ENCODE results near the gene DENND2A. TPM values are rescaled to one million over a fixed set of nuclear protein-coding genes. Genes with fewer than 3 reads are reported as not detected.

Gene DENND2A
- total RNA-seq, 1 experiment from 2014 or later: 10.0 TPM

GRCh38 chr7:140484479-140484878 is 156.1 kb downstream of the DENND2A start:
- peak overlapping the region; percentile 91 for H3K27ac Mint-ChIP-seq
- POLR2A ChIA-PET: no interaction called here
- H3K4me1 Mint-ChIP-seq: peaks cover 49% of the 10 kb centered on the region
- H3K36me3 Mint-ChIP-seq: no peaks in the 10 kb centered on the region
- no peaks in the 10 kb centered on the region for H3K9me3 Mint-ChIP-seq
- DNase-seq (ENCODE audit: low spot score): no peak
- TF ChIP-seq, protein P1, sequence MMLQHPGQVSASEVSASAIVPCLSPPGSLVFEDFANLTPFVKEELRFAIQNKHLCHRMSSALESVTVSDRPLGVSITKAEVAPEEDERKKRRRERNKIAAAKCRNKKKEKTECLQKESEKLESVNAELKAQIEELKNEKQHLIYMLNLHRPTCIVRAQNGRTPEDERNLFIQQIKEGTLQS (CRISPR knock-in tag; conservative IDR thresholded peaks at IDR 0.05): no peak
- no peak for TF ChIP-seq TEAD1 (CRISPR knock-in tag; IDR thresholded peaks at IDR 0.05)
- TF ChIP-seq TCF7 (CRISPR knock-in tag; IDR thresholded peaks at IDR 0.05; ENCODE audit: low read depth): no peak
- no peak for TF ChIP-seq CREB1 (CRISPR knock-in tag; IDR thresholded peaks at IDR 0.05)
- no peak for TF ChIP-seq FOXJ3 (CRISPR knock-in tag; IDR thresholded peaks at IDR 0.05; ENCODE audit: borderline replicate concordance)
- no peak for TF ChIP-seq PRRX2 (CRISPR knock-in tag; IDR thresholded peaks at IDR 0.05)
- no peak for TF ChIP-seq JAZF1 (CRISPR knock-in tag; IDR thresholded peaks at IDR 0.05)
- TF ChIP-seq, protein P2, sequence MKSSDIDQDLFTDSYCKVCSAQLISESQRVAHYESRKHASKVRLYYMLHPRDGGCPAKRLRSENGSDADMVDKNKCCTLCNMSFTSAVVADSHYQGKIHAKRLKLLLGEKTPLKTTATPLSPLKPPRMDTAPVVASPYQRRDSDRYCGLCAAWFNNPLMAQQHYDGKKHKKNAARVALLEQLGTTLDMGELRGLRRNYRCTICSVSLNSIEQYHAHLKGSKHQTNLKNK (CRISPR knock-in tag; IDR thresholded peaks at IDR 0.05): no peak
- no peaks in the 10 kb centered on the region for H3K27me3 Mint-ChIP-seq (ENCODE audit: low read depth)
- H3K4me3 Mint-ChIP-seq: peak overlapping the region; percentile 20
- CTCF ChIA-PET: no interaction called here
- peak; percentile 47 for ATAC-seq

GRCh38 chr7:140479739-140480084 is 160.9 kb downstream of the DENND2A start:
- POLR2A ChIA-PET: interaction anchor here (0.6 kb wide), 1 partner anchor 252 kb away, joined by 3 read pairs; no protein-coding TSS in a partner anchor

GRCh38 chr7:140479062-140479738 is 161.4 kb downstream of the DENND2A start, which contains the start of gene MKRN1:
MKRN1 (minus strand) TSS chr7:140479505; CDS start chr7:140479344, 161 bp downstream.
- CTCF ChIA-PET: interaction anchor here (1.7 kb wide), 1 partner anchor 162 kb away, joined by 5 read pairs; the partner anchor contains the start of gene DENND2A
- Mint-ChIP-seq H3K4me1 (peaks cover 50% of the 10 kb centered on the region), H3K4me3 (peak within 1 kb of the TSS; percentile 97), H3K9me3 (no peaks in the 10 kb centered on the region), H3K27ac (peak within 1 kb of the TSS; percentile 100), H3K27me3 (ENCODE audit: low read depth) (no peaks in the 10 kb centered on the region), H3K36me3 (no peaks in the 10 kb centered on the region)
- DNase-seq (ENCODE audit: low spot score): peak; percentile 98
- POLR2A ChIA-PET: interaction anchor here (0.6 kb wide), 1 partner anchor 252 kb away, joined by 3 read pairs; no protein-coding TSS in a partner anchor
- ATAC-seq: peak; percentile 94
- TF ChIP-seq ZBTB21 (CRISPR knock-in tag; IDR thresholded peaks at IDR 0.05; ENCODE audit: borderline replicate concordance): no peak
- TF ChIP-seq, protein P3, sequence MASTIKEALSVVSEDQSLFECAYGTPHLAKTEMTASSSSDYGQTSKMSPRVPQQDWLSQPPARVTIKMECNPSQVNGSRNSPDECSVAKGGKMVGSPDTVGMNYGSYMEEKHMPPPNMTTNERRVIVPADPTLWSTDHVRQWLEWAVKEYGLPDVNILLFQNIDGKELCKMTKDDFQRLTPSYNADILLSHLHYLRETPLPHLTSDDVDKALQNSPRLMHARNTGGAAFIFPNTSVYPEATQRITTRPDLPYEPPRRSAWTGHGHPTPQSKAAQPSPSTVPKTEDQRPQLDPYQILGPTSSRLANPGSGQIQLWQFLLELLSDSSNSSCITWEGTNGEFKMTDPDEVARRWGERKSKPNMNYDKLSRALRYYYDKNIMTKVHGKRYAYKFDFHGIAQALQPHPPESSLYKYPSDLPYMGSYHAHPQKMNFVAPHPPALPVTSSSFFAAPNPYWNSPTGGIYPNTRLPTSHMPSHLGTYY (CRISPR knock-in tag; IDR thresholded peaks at IDR 0.05): no peak
- TF ChIP-seq RORB (CRISPR knock-in tag; IDR thresholded peaks at IDR 0.05): no peak
- peak; percentile 53; the same call in 1 of the 2 replicates for TF ChIP-seq NFYB (CRISPR knock-in tag; conservative IDR thresholded peaks at IDR 0.05; ENCODE audit: low read depth)
- 0 out of 2 replicates have a peak, but pooled peaks have one; percentile 18 for TF ChIP-seq CREM (CRISPR knock-in tag; IDR thresholded peaks at IDR 0.05)
- no peak for TF ChIP-seq JAZF1 (CRISPR knock-in tag; IDR thresholded peaks at IDR 0.05)
- peak; percentile 39; the same call in 1 of the 2 replicates for TF ChIP-seq TEAD4 (CRISPR knock-in tag; IDR thresholded peaks at IDR 0.05)
- TF ChIP-seq ZNF317 (CRISPR knock-in tag; IDR thresholded peaks at IDR 0.05; ENCODE audit: borderline replicate concordance, low read depth): no peak
- peak; percentile 72 for TF ChIP-seq TEAD1 (CRISPR knock-in tag; IDR thresholded peaks at IDR 0.05)
- peak; percentile 98 for TF ChIP-seq FOXK1 (CRISPR knock-in tag; IDR thresholded peaks at IDR 0.05)
- peak; percentile 88; the same call in 1 of the 2 replicates for TF ChIP-seq FOXP1 (CRISPR knock-in tag; IDR thresholded peaks at IDR 0.05; ENCODE audit: borderline replicate concordance)
- TF ChIP-seq ZNF396 (CRISPR knock-in tag; IDR thresholded peaks at IDR 0.05; ENCODE audit: borderline replicate concordance): no peak
- peak; percentile 76; the same call in 1 of the 2 replicates for TF ChIP-seq MYBL2 (CRISPR knock-in tag; IDR thresholded peaks at IDR 0.05)
- no peak for TF ChIP-seq ZNF425 (CRISPR knock-in tag; conservative IDR thresholded peaks at IDR 0.05)
- TF ChIP-seq CTCF (IDR thresholded peaks at IDR 0.05): no peak

More at GRCh38 chr7:140479739-140480084, 160.9 kb downstream of the DENND2A start:
- Mint-ChIP-seq H3K4me1 (peaks cover 55% of the 10 kb centered on the region), H3K27ac (peak overlapping the region; percentile 87), H3K36me3 (no peaks in the 10 kb centered on the region), H3K9me3 (no peaks in the 10 kb centered on the region), H3K4me3 (peak overlapping the region; percentile 97), H3K27me3 (ENCODE audit: low read depth) (no peaks in the 10 kb centered on the region)
- no peak for ATAC-seq
- CTCF ChIA-PET: no interaction called here
- no peak for DNase-seq (ENCODE audit: low spot score)
- TF ChIP-seq MXD4 (CRISPR knock-in tag; IDR thresholded peaks at IDR 0.05; ENCODE audit: borderline replicate concordance) (no peak), E2F5 (CRISPR knock-in tag; IDR thresholded peaks at IDR 0.05) (no peak), NFATC4 (CRISPR knock-in tag; IDR thresholded peaks at IDR 0.05) (no peak), JAZF1 (CRISPR knock-in tag; IDR thresholded peaks at IDR 0.05) (no peak), MYBL2 (CRISPR knock-in tag; IDR thresholded peaks at IDR 0.05) (no peak), ZNF317 (CRISPR knock-in tag; IDR thresholded peaks at IDR 0.05; ENCODE audit: borderline replicate concordance, low read depth) (0 out of 2 replicates have a peak, but pooled peaks have one; percentile 53)
